Endodermal cell (in vitro differentiated cells): ENCODE results near the gene VSNL1. TPM values are rescaled to one million over a fixed set of nuclear protein-coding genes. Genes with fewer than 3 reads are reported as not detected.

Experiments used
- DNase-seq: peaks from one replicate; pipeline ENCODE4 v3.0.0-alpha.2; 2017
- H3K27ac ChIP-seq: 2 replicates; pipeline ENCODE4 v1.5.1; 2013; ENCODE audit warnings: mild to moderate bottlenecking, low read depth, low read length, moderate library complexity
- H3K27me3 ChIP-seq: 2 replicates; pipeline ENCODE4 v1.6.1; 2013; ENCODE audit warnings: mild to moderate bottlenecking, low read length, moderate library complexity; ENCODE audit not compliant: insufficient read depth, control insufficient read depth, poor library complexity, severe bottlenecking
- H3K36me3 ChIP-seq: 2 replicates; pipeline ENCODE4 v1.7.0; 2013; ENCODE audit warnings: mild to moderate bottlenecking, low read length, moderate library complexity; ENCODE audit not compliant: control insufficient read depth, insufficient read depth
- H3K4me1 ChIP-seq: one replicate; pipeline ENCODE4 v1.7.0; 2013; ENCODE audit warnings: low read length; ENCODE audit not compliant: control insufficient read depth, insufficient read depth
- H3K4me3 ChIP-seq: 2 replicates; pipeline ENCODE4 v1.5.1; 2013; ENCODE audit warnings: mild to moderate bottlenecking, low read length, moderate library complexity
- H3K9ac ChIP-seq: 2 replicates; pipeline ENCODE4 v1.6.1; 2013; ENCODE audit warnings: mild to moderate bottlenecking, low read length, moderate library complexity; ENCODE audit not compliant: poor library complexity, severe bottlenecking; ENCODE audit errors: extremely low read depth
- H3K9me3 ChIP-seq: 2 replicates; pipeline ENCODE4 v1.6.1; 2013; ENCODE audit warnings: mild to moderate bottlenecking, low read length, moderate library complexity; ENCODE audit not compliant: control insufficient read depth
- H3K27ac Mint-ChIP-seq: 2 replicates; pipeline ENCODE4 v1.8.0; 2020; ENCODE audit warnings: mixed read lengths
- H3K27me3 Mint-ChIP-seq: 2 replicates; pipeline ENCODE4 v1.8.0; 2021; ENCODE audit warnings: mild to moderate bottlenecking, mixed read lengths; ENCODE audit not compliant: insufficient read depth
- H3K36me3 Mint-ChIP-seq: 2 replicates; pipeline ENCODE4 v1.8.0; 2020; ENCODE audit warnings: low read depth, mixed read lengths
- H3K4me1 Mint-ChIP-seq: 2 replicates; pipeline ENCODE4 v1.8.0; 2020; ENCODE audit warnings: mixed read lengths
- H3K4me3 Mint-ChIP-seq: 2 replicates; pipeline ENCODE4 v1.8.0; 2020; ENCODE audit warnings: mild to moderate bottlenecking, moderate library complexity, mixed read lengths
- H3K9me3 Mint-ChIP-seq: 2 replicates; pipeline ENCODE4 v1.8.0; 2020; ENCODE audit warnings: mild to moderate bottlenecking, mixed read lengths
- WGBS, 2 experiments: methylation state at CpG; one replicate each; pipeline versions ENCODE4 v1.1.5 to v1.1.7; 2013; ENCODE audit warnings: missing lambda C conversion rate in 2 of 2, mixed read lengths in 1 of 2; ENCODE audit not compliant: insufficient coverage in 1 of 2, insufficient read length in 1 of 2; 5-methylcytosine and 5-hydroxymethylcytosine counted together
- total RNA-seq, 2 donors: library from RNA; stranded (reverse); fragmentation: NEBNext Ultra II Directional in 1 of 2; extraction: Animal tissue kit (Norgen Biotek cat#: 25700) in 1 of 2; gene quantifications; 2 replicates in 1 of 2; 3 replicates in 1 of 2; pipeline ENCODE4 v1.2.1, GENCODE V29; 2021
- TF ChIP-seq, protein P1 (sequence below): fragments of 200-600 bp; sonication (generic); conservative IDR thresholded peaks from 2 replicates; pipeline ENCODE4 v1.5.0; 2021; ENCODE audit warnings: antibody characterized with exemption, mild to moderate bottlenecking

Gene VSNL1
- total RNA-seq, 2 donors from 2014 or later, result 1.4 to 3.3 TPM

DNA sequence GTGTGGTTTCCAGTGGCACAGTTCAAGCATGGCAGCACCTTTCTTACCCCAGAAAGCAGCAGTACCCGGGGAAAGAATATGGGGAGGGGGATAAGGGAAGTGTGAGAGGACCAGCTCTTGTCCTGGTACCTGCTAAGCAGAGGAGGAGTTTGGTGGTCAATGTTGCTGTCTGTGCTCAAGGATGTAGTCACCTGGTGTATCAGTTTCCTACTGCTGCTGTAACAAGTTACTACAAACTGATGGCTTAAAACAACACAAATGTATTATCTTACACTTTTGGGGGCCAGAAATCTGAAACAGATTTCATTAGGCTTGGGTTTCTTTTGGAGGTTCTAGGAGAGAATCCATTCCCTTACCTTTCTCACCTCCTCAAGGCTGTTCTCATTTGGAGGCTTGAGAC, 77.5 kb downstream of the VSNL1 start:
- Histone ChIP-seq H3K36me3 (no peaks in the 10 kb centered on the region), H3K27ac (no peak overlapping the region), H3K9me3 (no peaks in the 10 kb centered on the region), H3K27me3 (no peaks in the 10 kb centered on the region), H3K4me1 (no peaks in the 10 kb centered on the region), H3K4me3 (no peak overlapping the region), H3K9ac (no peak overlapping the region)
- H3K27ac Mint-ChIP-seq, result no peak overlapping the region
- no peaks in the 10 kb centered on the region for H3K36me3 Mint-ChIP-seq
- peaks cover 1% of the 10 kb centered on the region for H3K27me3 Mint-ChIP-seq
- H3K4me3 Mint-ChIP-seq, result no peak overlapping the region
- WGBS, 2 experiments, result 56% methylated on average over 1 of the region's 1 CpG; no CpG with 5 or more reads in 1 of the 2 experiments
- no peaks in the 10 kb centered on the region for H3K9me3 Mint-ChIP-seq
- H3K4me1 Mint-ChIP-seq, result peaks cover 8% of the 10 kb centered on the region
- TF ChIP-seq, protein P1, sequence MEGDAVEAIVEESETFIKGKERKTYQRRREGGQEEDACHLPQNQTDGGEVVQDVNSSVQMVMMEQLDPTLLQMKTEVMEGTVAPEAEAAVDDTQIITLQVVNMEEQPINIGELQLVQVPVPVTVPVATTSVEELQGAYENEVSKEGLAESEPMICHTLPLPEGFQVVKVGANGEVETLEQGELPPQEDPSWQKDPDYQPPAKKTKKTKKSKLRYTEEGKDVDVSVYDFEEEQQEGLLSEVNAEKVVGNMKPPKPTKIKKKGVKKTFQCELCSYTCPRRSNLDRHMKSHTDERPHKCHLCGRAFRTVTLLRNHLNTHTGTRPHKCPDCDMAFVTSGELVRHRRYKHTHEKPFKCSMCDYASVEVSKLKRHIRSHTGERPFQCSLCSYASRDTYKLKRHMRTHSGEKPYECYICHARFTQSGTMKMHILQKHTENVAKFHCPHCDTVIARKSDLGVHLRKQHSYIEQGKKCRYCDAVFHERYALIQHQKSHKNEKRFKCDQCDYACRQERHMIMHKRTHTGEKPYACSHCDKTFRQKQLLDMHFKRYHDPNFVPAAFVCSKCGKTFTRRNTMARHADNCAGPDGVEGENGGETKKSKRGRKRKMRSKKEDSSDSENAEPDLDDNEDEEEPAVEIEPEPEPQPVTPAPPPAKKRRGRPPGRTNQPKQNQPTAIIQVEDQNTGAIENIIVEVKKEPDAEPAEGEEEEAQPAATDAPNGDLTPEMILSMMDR, result no peak
- no peak for DNase-seq

DNA sequence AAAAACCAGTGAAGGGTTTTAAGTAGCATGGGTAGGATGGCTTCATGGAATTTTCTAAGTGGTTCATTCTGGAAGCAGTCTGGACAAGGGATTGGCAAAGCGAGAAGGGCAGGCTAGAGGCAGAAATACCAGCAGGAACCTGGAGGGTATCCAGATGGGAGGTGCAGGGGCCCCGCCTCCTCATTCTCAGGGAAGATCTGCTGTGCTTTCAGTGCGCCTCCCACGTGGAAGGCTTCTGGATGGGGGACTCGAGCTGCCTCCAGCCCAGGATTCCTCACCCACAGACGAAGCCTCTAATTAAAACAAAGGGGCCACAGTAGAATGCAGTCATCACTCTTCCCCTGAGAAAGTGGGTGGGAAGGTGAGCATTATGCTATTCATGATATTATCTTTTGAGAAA, 79.8 kb downstream of the VSNL1 start:
- Histone ChIP-seq H3K4me1 (no peaks in the 10 kb centered on the region), H3K36me3 (no peaks in the 10 kb centered on the region), H3K9me3 (peaks cover 4% of the 10 kb centered on the region), H3K27ac (no peak overlapping the region), H3K27me3 (no peaks in the 10 kb centered on the region), H3K4me3 (no peak overlapping the region), H3K9ac (no peak overlapping the region)
- Mint-ChIP-seq H3K9me3 (peaks cover 8% of the 10 kb centered on the region), H3K4me1 (peaks cover 8% of the 10 kb centered on the region), H3K27me3 (peaks cover 1% of the 10 kb centered on the region), H3K36me3 (no peaks in the 10 kb centered on the region), H3K27ac (no peak overlapping the region), H3K4me3 (no peak overlapping the region)
- TF ChIP-seq, protein P1, result no peak
- no peak for DNase-seq
- 54 to 73% methylated on average over 2 to 6 of the region's 6 CpGs for WGBS, 2 experiments

DNA sequence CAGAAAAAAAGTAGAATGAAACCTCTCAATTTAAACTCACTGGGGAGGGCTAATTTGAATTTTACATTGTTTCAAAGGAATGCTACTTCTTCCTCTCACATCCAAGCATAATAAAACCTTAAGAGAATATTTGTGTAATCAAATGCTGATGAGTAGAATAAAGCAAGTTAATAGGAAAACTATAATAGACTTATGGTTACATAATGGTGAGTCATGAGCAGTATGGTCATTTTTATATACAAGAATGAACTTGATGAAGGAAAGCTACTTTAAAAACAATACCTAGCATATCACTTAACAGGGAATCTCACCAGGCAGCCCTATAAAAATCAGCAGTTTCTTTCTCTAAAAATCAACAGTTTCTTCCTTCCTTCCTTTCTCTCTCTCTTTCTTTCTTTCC, 80.3 kb downstream of the VSNL1 start:
- no peak for DNase-seq
- TF ChIP-seq, protein P1, result no peak
- Mint-ChIP-seq H3K9me3 (peaks cover 8% of the 10 kb centered on the region), H3K4me1 (peaks cover 8% of the 10 kb centered on the region), H3K27ac (no peak overlapping the region), H3K36me3 (no peaks in the 10 kb centered on the region), H3K4me3 (no peak overlapping the region), H3K27me3 (peaks cover 1% of the 10 kb centered on the region)
- Histone ChIP-seq H3K27me3 (no peaks in the 10 kb centered on the region), H3K36me3 (no peaks in the 10 kb centered on the region), H3K27ac (no peak overlapping the region), H3K4me3 (no peak overlapping the region), H3K9ac (no peak overlapping the region), H3K4me1 (no peaks in the 10 kb centered on the region), H3K9me3 (peaks cover 4% of the 10 kb centered on the region)
